A549 treated with AZD9567 at 1 μM for 4 hours (cell line): ENCODE results near the gene TMPRSS11B. TPM values are rescaled to one million over a fixed set of nuclear protein-coding genes. Genes with fewer than 3 reads are reported as not detected.

ENCODE experiments used
- total RNA-seq: library from RNA; stranded (reverse); fragments of 200-300 nt; extraction: Qiagen RNA extraction; gene quantifications from 5 replicates; pipeline ENCODE4 v1.2.3, GENCODE V29; 2022; ENCODE audit not compliant: insufficient read depth

Gene TMPRSS11B, protein sequence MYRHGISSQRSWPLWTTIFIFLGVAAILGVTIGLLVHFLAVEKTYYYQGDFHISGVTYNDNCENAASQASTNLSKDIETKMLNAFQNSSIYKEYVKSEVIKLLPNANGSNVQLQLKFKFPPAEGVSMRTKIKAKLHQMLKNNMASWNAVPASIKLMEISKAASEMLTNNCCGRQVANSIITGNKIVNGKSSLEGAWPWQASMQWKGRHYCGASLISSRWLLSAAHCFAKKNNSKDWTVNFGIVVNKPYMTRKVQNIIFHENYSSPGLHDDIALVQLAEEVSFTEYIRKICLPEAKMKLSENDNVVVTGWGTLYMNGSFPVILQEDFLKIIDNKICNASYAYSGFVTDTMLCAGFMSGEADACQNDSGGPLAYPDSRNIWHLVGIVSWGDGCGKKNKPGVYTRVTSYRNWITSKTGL
- total RNA-seq: not detected in 5 replicates

DNA sequence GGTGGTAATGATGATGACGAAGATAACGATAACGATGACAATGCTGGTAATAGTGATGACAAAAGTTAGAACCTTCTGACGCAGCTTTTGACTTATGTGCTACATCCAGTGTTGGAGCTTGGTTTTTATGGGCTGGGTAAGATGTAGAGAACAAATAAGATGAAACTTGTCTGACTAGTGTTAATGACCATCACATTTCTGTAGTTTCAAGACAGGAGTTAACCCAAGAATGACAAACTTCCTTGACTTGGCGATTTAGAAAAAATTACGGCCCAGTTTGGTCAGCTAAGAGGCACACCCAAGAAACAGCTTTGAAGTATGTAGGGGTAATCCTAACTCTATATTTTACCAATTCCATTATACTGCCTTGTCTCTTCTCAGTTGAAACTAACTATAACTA lies at the start of gene TMPRSS11B:
TSS of gene TMPRSS11B (minus strand) at position 101 of the 400 bp plus-strand sequence. CDS start 136 bp downstream, outside the sequence.

Other genes with a start within 250 kb of the TMPRSS11B start
- not detected in 5 replicates for gene TMPRSS11F, start 115.8 kb downstream of the TMPRSS11B start, total RNA-seq
- 32.1 to 34.9 TPM (median 33.1 TPM) in 5 replicates for gene YTHDC1, start 104.4 kb upstream of the TMPRSS11B start, total RNA-seq
- 0.03 TPM in 1 of 5 replicates, not detected in the others for gene TMPRSS11E, start 201.8 kb upstream of the TMPRSS11B start, total RNA-seq